ENCODE results near the gene TBCD.
"Not testable (repeated sequence)": the region's sequence is repeated elsewhere in the genome, so short reads cannot be mapped to it uniquely, and the experiment has no call there.

DNA sequence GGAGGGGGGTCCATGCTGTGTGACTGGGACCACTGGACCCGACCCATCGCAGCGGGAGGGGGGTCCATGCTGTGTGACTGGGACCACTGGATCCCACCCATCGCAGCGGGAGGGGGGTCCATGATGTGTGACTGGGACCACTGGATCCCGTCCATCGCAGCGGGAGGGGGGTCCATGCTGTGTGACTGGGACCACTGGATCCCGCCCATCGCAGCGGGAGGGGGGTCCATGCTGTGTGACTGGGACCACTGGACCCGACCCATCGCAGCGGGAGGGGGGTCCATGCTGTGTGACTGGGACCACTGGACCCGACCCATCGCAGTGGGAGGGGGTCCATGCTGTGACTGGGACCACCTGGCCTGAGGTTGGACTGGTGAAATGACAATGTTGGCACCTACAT, 33.7 kb downstream of the TBCD start:
- TF ChIP-seq, protein P1, sequence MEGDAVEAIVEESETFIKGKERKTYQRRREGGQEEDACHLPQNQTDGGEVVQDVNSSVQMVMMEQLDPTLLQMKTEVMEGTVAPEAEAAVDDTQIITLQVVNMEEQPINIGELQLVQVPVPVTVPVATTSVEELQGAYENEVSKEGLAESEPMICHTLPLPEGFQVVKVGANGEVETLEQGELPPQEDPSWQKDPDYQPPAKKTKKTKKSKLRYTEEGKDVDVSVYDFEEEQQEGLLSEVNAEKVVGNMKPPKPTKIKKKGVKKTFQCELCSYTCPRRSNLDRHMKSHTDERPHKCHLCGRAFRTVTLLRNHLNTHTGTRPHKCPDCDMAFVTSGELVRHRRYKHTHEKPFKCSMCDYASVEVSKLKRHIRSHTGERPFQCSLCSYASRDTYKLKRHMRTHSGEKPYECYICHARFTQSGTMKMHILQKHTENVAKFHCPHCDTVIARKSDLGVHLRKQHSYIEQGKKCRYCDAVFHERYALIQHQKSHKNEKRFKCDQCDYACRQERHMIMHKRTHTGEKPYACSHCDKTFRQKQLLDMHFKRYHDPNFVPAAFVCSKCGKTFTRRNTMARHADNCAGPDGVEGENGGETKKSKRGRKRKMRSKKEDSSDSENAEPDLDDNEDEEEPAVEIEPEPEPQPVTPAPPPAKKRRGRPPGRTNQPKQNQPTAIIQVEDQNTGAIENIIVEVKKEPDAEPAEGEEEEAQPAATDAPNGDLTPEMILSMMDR (IDR thresholded peaks at IDR 0.05; ENCODE audit: insufficient read depth, low read depth, low read length): not testable (repeated sequence)
- TF ChIP-seq EZH2 (IDR thresholded peaks at IDR 0.05; ENCODE audit: insufficient read depth, low read length): not testable (repeated sequence)
